Breast epithelium (tissue), 3 donors: ENCODE data around the gene CASK.

Experiments
- POLR2A ChIP-seq: fragments of 450-650 bp; IDR thresholded peaks from one replicate; pipeline ENCODE4 v1.6.1; 2016; ENCODE audit warnings: antibody characterized with exemption, mild to moderate bottlenecking, moderate library complexity
- TF ChIP-seq, protein P1 (sequence below), 3 donors: fragments of 450-650 bp; IDR thresholded peaks; one replicate each; pipeline ENCODE4 v1.5.1; 2016 to 2017; ENCODE audit warnings: antibody characterized with exemption in 3 of 3, mild to moderate bottlenecking in 3 of 3, moderate library complexity in 3 of 3

DNA sequence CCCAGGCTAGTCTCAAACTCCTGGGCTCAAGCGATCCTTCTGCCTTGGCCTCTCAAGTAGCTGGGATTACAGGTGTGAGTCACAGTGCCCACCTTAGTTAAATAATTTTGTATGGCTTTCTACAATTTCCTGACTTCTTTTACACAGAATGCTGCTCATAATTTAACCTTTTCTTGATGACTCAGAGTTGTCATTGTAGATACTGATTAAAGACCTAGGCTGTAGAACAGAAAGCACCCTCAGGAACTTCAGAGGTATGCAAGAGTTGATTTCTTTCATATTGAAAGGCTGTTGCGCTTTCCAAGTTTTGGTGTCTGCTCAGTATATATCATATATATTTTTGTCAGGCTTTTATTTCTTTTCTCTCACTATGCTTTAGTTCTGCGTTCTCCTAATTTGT, 255.7 kb downstream of the CASK start:
- TF ChIP-seq, protein P1, sequence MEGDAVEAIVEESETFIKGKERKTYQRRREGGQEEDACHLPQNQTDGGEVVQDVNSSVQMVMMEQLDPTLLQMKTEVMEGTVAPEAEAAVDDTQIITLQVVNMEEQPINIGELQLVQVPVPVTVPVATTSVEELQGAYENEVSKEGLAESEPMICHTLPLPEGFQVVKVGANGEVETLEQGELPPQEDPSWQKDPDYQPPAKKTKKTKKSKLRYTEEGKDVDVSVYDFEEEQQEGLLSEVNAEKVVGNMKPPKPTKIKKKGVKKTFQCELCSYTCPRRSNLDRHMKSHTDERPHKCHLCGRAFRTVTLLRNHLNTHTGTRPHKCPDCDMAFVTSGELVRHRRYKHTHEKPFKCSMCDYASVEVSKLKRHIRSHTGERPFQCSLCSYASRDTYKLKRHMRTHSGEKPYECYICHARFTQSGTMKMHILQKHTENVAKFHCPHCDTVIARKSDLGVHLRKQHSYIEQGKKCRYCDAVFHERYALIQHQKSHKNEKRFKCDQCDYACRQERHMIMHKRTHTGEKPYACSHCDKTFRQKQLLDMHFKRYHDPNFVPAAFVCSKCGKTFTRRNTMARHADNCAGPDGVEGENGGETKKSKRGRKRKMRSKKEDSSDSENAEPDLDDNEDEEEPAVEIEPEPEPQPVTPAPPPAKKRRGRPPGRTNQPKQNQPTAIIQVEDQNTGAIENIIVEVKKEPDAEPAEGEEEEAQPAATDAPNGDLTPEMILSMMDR (IDR thresholded peaks at IDR 0.05), result no peak
- no peak for TF ChIP-seq POLR2A
